Ovary (tissue), 9 donors: Measurements from ENCODE around the gene SLC16A12. TPM values are rescaled to one million over a fixed set of nuclear protein-coding genes. Genes with fewer than 3 reads are reported as not detected.

Experiments
- DNase-seq, 5 donors: peaks; one replicate each; pipeline ENCODE4 v3.0.0-alpha.2; 2019 to 2020
- H3K27ac ChIP-seq, 2 donors: fragments of 200-600 bp; one replicate each; pipeline versions ENCODE4 v1.5.1 to v1.8.0; 2019 to 2022
- H3K27me3 ChIP-seq: fragments of 200-600 bp; one replicate; pipeline ENCODE4 v1.8.0; 2022
- H3K36me3 ChIP-seq: fragments of 200-600 bp; sonication (generic); one replicate; pipeline ENCODE4 v1.5.1; 2019
- H3K4me1 ChIP-seq: one replicate; pipeline ENCODE4 v1.8.1; 2013; ENCODE audit warnings: mild to moderate bottlenecking, moderate library complexity; ENCODE audit not compliant: insufficient read depth
- H3K4me3 ChIP-seq: fragments of 200-600 bp; sonication (generic); one replicate; pipeline ENCODE4 v1.5.1; 2017
- H3K9me3 ChIP-seq, 2 donors: fragments of 200-600 bp in 1 of 2; sonication (generic) in 1 of 2; one replicate each; pipeline versions ENCODE4 v1.5.1 to v1.8.1; 2013 to 2019; ENCODE audit warnings: mild to moderate bottlenecking in 1 of 2, moderate library complexity in 1 of 2
- CTCF ChIP-seq, 3 donors: fragments of 450-650 bp in 2 of 3; fragments of 200-600 bp in 1 of 3; IDR thresholded peaks; one replicate each; pipeline versions ENCODE4 v1.5.1 to v1.8.0; 2016 to 2022; ENCODE audit warnings: antibody characterized with exemption in 3 of 3, mild to moderate bottlenecking in 1 of 3
- EP300 ChIP-seq: sonication (generic); formaldehyde crosslinking; IDR thresholded peaks from one replicate; pipeline ENCODE4 v1.6.1; 2017; ENCODE audit warnings: antibody characterized with exemption
- POLR2A ChIP-seq: fragments of 450-650 bp; IDR thresholded peaks from one replicate; pipeline ENCODE4 v1.6.1; 2017; ENCODE audit warnings: antibody characterized with exemption, mild to moderate bottlenecking, moderate library complexity
- WGBS, 3 donors: extraction: QIAGEN DNeasy Blood & Tissue Kit in 1 of 3; methylation state at CpG; one replicate each; pipeline versions ENCODE4 v1.1.5 to v1.1.7; 2013 to 2017; 5-methylcytosine and 5-hydroxymethylcytosine counted together
- intact Hi-C, 4 donors: fragments of 100-400 bp; cut with DNase I; formaldehyde crosslinking; loops; one replicate each; pipeline versions ENCODE4 v1.11.0 to v1.15.1; 2022 to 2023
- polyA plus RNA-seq, 2 donors: library from polyadenylated mRNA; stranded (reverse); fragments of 200-250 nt in 1 of 2; fragments of 350-450 nt in 1 of 2; fragmentation: Illumina TruSeq in 1 of 2; extraction: RNeasy Lipid Tissue Mini Kit (QIAGEN cat#74804) in 1 of 2; gene quantifications; one replicate each; pipeline ENCODE4 v1.2.3, GENCODE V29; 2013 to 2014
- total RNA-seq, 7 donors: library from RNA; depleted of rRNA in 2 of 7; stranded (reverse); fragments of >200 nt in 2 of 7; fragmentation: NEBNext Ultra II Directional in 3 of 7; extraction: Animal tissue kit (Norgen Biotek cat#: 25700) in 3 of 7; gene quantifications; one replicate each; pipeline versions ENCODE4 v1.1.0 to v1.2.4, GENCODE V29; 2016 to 2023
- donor health status: DM: no; HTN: no; CAD: no; lungs with moderate emphysema.
- donor health status: DM: no; HTN: no; CAD: no.
- donor health status: Bipolar disorder and iron deficiency.
- donor health status: DM: yes; HTN: yes; CAD: no.
- donor health status: DM: no; HTN: no; CAD: no.
- donor health status: DM: yes; HTN: yes; CAD: no.

The SLC16A12 gene
- total and polyA plus RNA-seq, 9 donors, result 0.05 to 4.7 (median 1.1) TPM

GRCh38 chr10:89526358-89526757, 9.0 kb downstream of the SLC16A12 start:
- Histone ChIP-seq H3K27me3 (no peaks in the 10 kb centered on the region), H3K4me1 (no peaks in the 10 kb centered on the region), H3K9me3 (no peaks in the 10 kb centered on the region), H3K4me3 (no peak overlapping the region), H3K36me3 (no peaks in the 10 kb centered on the region), H3K27ac (no peak overlapping the region)
- no peak for DNase-seq
- intact Hi-C loops, result no loop called here
- 19 to 34% (median 26%) methylated on average over 4 of the region's 4 CpGs for WGBS, 3 donors
- TF ChIP-seq CTCF (IDR thresholded peaks at IDR 0.05) (no peak), POLR2A (no peak)

DNA sequence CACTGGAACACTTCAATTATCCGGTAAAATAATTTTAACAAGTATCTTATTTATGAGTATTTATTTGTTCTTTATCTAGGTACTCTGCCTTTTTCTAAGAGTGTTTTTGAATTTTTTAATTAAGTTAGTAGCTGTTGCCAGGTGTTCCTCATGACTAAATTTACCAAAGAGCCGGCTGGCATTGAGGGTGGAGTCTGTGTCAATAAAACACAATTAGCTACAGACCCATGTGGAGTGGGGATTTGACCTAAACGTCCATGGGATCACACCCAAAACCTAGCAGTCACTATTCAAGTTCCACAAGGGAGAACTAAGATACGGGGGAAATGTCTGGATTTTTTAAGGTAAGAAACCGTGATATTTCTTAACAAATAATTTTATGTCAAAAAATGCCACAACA, 9.8 kb downstream of the SLC16A12 start:
- H3K27me3 ChIP-seq, result no peaks in the 10 kb centered on the region
- no peak for DNase-seq
- TF ChIP-seq CTCF (IDR thresholded peaks at IDR 0.05) (no peak), EP300 (no peak), POLR2A (no peak)
- H3K4me1 ChIP-seq, result no peaks in the 10 kb centered on the region
- no peak overlapping the region for H3K27ac ChIP-seq
- intact Hi-C loops, result no loop called here
- no peaks in the 10 kb centered on the region for H3K36me3 ChIP-seq
- no peak overlapping the region for H3K4me3 ChIP-seq
- no peaks in the 10 kb centered on the region for H3K9me3 ChIP-seq
- 79 to 83% (median 81%) methylated on average over 5 of the region's 5 CpGs for WGBS, 3 donors

- Histone ChIP-seq H3K4me3 (no peak overlapping the region), H3K36me3 (no peaks in the 10 kb centered on the region), H3K27ac (no peak overlapping the region), H3K9me3 (no peaks in the 10 kb centered on the region), H3K4me1 (no peaks in the 10 kb centered on the region), H3K27me3 (no peaks in the 10 kb centered on the region)
- intact Hi-C loops, result no loop called here
- WGBS, 3 donors, result 84 to 96% (median 92%) methylated on average over 7 of the region's 7 CpGs
- no peak for TF ChIP-seq CTCF (IDR thresholded peaks at IDR 0.05)
- TF ChIP-seq POLR2A, result no peak
- DNase-seq, result no peak
Measured at GRCh38 chr10:89524279-89524678, 11.1 kb downstream of the SLC16A12 start.

- Histone ChIP-seq H3K27me3 (no peaks in the 10 kb centered on the region), H3K9me3 (no peaks in the 10 kb centered on the region), H3K27ac (no peak overlapping the region), H3K4me3 (no peak overlapping the region), H3K4me1 (no peaks in the 10 kb centered on the region), H3K36me3 (no peaks in the 10 kb centered on the region)
- 91 to 94% (median 93%) methylated on average over 1 of the region's 1 CpG for WGBS, 3 donors
- DNase-seq, result no peak
- TF ChIP-seq POLR2A (no peak), CTCF (IDR thresholded peaks at IDR 0.05) (no peak), EP300 (no peak)
- intact Hi-C loops, result no loop called here
Measured at GRCh38 chr10:89523274-89523673, 12.1 kb downstream of the SLC16A12 start.

- H3K36me3 ChIP-seq, result no peaks in the 10 kb centered on the region
- WGBS, 3 donors, result 92 to 97% (median 97%) methylated on average over 1 of the region's 1 CpG
- H3K9me3 ChIP-seq, result no peaks in the 10 kb centered on the region
- no peak overlapping the region for H3K4me3 ChIP-seq
- no peak overlapping the region for H3K27ac ChIP-seq
- DNase-seq, result no peak
- no peak for TF ChIP-seq POLR2A
- no peak for TF ChIP-seq CTCF (IDR thresholded peaks at IDR 0.05)
- TF ChIP-seq EP300, result no peak
- intact Hi-C loops, result no loop called here
- H3K4me1 ChIP-seq, result no peaks in the 10 kb centered on the region
- H3K27me3 ChIP-seq, result no peaks in the 10 kb centered on the region
Measured at GRCh38 chr10:89522463-89522862, 12.9 kb downstream of the SLC16A12 start.
